Right lobe of liver (tissue), 4 donors: Measurements from ENCODE around the gene DNM3.

Experiments used
- POLR2A ChIP-seq: fragments of 450-650 bp; IDR thresholded peaks from one replicate; pipeline ENCODE4 v1.6.1; 2017; ENCODE audit warnings: antibody characterized with exemption, mild to moderate bottlenecking
- TF ChIP-seq, protein P1 (sequence below), 4 donors: fragments of 200-600 bp in 3 of 4; fragments of 450-650 bp in 1 of 4; IDR thresholded peaks; one replicate each; pipeline versions ENCODE4 v1.5.1 to v1.8.0; 2016 to 2022; ENCODE audit warnings: antibody characterized with exemption in 4 of 4, mild to moderate bottlenecking in 2 of 4
- donor health status: DM: no; HTN: no; CAD: no.
- donor health status: DM: no; HTN: no; CAD: no.
- donor health status: DM: no; HTN: yes; CAD: no.

GRCh38 chr1:172018727-172019311 lies 177.5 kb downstream of the DNM3 start:
- TF ChIP-seq, protein P1, sequence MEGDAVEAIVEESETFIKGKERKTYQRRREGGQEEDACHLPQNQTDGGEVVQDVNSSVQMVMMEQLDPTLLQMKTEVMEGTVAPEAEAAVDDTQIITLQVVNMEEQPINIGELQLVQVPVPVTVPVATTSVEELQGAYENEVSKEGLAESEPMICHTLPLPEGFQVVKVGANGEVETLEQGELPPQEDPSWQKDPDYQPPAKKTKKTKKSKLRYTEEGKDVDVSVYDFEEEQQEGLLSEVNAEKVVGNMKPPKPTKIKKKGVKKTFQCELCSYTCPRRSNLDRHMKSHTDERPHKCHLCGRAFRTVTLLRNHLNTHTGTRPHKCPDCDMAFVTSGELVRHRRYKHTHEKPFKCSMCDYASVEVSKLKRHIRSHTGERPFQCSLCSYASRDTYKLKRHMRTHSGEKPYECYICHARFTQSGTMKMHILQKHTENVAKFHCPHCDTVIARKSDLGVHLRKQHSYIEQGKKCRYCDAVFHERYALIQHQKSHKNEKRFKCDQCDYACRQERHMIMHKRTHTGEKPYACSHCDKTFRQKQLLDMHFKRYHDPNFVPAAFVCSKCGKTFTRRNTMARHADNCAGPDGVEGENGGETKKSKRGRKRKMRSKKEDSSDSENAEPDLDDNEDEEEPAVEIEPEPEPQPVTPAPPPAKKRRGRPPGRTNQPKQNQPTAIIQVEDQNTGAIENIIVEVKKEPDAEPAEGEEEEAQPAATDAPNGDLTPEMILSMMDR (IDR thresholded peaks at IDR 0.05): no peak
- TF ChIP-seq POLR2A: no peak
